AG04449 (cell line): ENCODE results near the gene AP3D1.

Experiments
- CTCF ChIA-PET: fragments of 350-600 bp; formaldehyde crosslinking; extraction: SDS; loops from one replicate; lab custom pipeline; 2021; ENCODE audit warnings: antibody characterized with exemption; lab: Yijun Ruan, JAX
- POLR2A ChIA-PET: fragments of 400-600, 350-600 bp; formaldehyde crosslinking; extraction: SDS; loops from one replicate; lab custom pipeline; 2020; ENCODE audit warnings: antibody characterized with exemption, inconsistent platforms; lab: Yijun Ruan, JAX
- DNase-seq: peaks from one replicate; pipeline ENCODE4 v3.0.0-alpha.2; 2010; ENCODE audit warnings: low read depth, low spot score
- H3K4me3 ChIP-seq: 2 replicates; pipeline ENCODE4 v1.5.1; 2011; ENCODE audit warnings: low read depth, mild to moderate bottlenecking, control low read depth, low read length
- CTCF ChIP-seq: IDR thresholded peaks from one replicate; pipeline ENCODE4 v1.5.1; 2011; ENCODE audit warnings: mild to moderate bottlenecking, moderate library complexity, low read length, control low read depth, inconsistent platforms; ENCODE audit not compliant: insufficient read depth; ENCODE audit errors: missing control alignments

The AP3D1 gene

GRCh38 chr19:2064788-2065524 is 86.4 kb downstream of the AP3D1 start:
- no peak overlapping the region for H3K4me3 ChIP-seq
- CTCF ChIA-PET: interaction anchor here (1.0 kb wide), 1 partner anchor 46 kb away, joined by 7 read pairs; no protein-coding TSS in a partner anchor
- DNase-seq: no peak
- no peak for TF ChIP-seq CTCF
- POLR2A ChIA-PET: no interaction called here

DNA sequence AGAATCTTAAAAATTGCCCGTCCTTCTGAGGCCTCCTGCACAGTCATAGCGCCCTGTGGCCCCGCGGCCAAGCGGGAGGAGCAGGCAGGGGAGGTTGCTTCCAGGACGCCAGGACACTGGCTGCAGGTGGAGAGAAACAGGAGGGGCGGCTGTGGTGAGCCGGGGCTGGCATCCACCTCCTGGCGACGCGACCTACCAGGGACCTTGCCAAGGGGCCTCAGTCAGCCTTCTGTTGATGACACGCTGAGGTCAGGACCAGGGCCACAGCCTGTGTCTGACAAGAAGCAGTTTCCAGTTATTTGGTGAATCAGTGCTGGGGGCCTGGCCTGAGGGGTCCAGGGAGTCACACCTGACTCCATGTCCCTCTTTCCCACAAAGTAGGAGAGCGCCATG is 87.0 kb downstream of the AP3D1 start:
- ChIA-PET POLR2A (no interaction called here), CTCF (no interaction called here)
- TF ChIP-seq CTCF: no peak
- no peak for DNase-seq
- H3K4me3 ChIP-seq: no peak overlapping the region

DNA sequence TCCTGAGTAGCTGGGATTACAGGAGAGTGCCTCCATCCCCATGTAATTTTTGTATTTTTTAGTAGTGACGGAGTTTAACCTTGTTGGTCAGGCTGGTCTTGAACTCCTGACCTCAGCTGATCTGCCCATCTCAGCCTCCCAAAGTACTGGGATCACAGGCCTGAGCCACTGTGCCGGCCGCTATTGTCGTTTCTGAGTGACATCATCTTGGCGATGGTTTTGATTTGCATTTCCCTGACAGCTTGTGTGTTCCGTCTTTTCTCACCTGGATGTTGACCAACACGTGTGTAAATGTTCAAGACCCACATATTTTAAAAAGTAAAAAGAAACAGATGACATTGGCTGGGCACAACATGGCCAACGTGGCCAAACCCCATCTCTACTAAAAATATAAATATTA is 87.5 kb downstream of the AP3D1 start:
- ChIA-PET POLR2A (no interaction called here), CTCF (interaction anchor here (1.4 to 2.4 kb wide), 2 partner anchors 44 to 166 kb away, joined by 3 to 6 read pairs; no protein-coding TSS in a partner anchor)
- no peak for TF ChIP-seq CTCF
- DNase-seq: no peak
- no peak overlapping the region for H3K4me3 ChIP-seq

- ChIA-PET POLR2A (no interaction called here), CTCF (interaction anchor here (1.4 to 2.4 kb wide), 2 partner anchors 43 to 165 kb away, joined by 3 to 6 read pairs; no protein-coding TSS in a partner anchor)
- no peak for DNase-seq
- TF ChIP-seq CTCF: no peak
- H3K4me3 ChIP-seq: no peak overlapping the region
Measured at GRCh38 chr19:2062770-2063169, 88.6 kb downstream of the AP3D1 start.

DNA sequence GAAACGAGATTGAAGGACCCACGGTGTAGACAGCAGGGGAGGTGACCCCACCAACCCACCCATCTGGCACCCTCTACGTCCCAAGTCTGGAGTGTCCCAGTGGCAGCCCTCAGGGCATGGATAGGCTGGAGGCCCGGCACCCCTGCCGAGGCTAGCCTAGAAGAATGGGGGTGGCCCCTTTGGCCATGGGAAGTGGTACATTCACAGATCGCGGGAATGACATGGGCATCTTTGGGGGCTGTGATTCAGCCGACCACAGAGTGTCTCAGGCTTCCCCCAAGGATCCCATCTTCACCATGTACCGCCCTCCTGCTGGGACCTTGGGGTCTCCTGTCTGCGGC is 89.0 kb downstream of the AP3D1 start:
- ChIA-PET CTCF (interaction anchor here (1.0 to 2.4 kb wide), 2 partner anchors 8 to 43 kb away, joined by 3 to 6 read pairs; no protein-coding TSS in a partner anchor), POLR2A (no interaction called here)

More for the DNA sequence above, 89.0 kb downstream of the AP3D1 start:
- no peak for DNase-seq
- no peak for TF ChIP-seq CTCF
- H3K4me3 ChIP-seq: peak overlapping the region; percentile 73; the same call in 1 of the 2 replicates
